ENCODE results near the gene CECR2.

Gene CECR2

DNA sequence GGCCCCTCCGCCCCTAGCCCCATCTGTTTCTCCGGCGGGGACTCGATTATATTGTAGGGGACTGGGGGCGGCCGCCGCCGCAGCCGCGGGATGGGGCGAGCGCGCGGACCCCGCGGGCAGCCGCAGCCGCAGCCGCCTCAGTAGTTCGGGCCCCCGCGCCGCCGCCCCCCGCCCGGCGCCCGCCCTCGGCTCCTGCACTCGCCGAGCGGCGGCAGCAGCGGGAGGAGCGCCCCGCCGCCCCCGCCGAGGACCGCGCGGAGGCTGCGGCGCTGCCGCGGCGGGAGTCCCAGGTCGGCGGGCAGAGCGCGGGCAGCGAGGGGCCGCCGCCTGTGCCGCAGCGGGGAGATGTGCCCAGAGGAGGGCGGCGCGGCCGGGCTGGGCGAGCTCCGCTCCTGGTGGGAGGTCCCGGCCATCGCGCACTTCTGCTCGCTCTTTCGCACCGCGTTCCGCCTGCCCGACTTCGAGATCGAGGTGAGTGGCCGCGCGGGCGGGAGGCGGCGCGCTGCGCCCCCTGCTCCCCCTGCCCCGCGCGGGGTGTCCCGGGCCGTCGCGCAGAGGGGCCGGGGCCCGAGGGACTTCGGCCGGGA, at the start of gene CECR2:
Gene CECR2, plus strand, starts transcription at position 22 of the 587 bp plus-strand sequence. Its CDS starts 324 bp downstream, at position 346.
- DNase-seq = peak; percentile 37

DNA sequence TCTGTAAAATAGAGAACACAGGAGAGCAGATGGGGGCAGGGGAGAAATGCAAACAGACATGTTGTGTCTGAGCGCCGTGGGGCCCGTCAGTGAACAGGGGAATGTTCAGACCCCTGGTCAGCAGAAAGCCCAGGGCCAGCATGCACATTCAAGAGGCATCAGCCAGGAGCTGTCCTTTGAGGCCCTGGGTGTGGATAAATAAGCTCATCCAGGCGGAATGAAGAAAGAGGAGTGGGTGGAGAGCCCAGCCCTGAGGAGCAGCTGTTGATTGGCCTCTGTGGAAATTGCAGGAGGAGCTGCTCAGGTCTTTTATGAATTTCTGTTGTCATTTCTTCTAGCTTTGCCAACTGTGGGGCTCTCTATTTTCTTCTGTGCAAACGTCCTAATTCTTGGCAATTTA, 49.7 kb upstream of the CECR2 start:
- DNase-seq = no peak

DNA sequence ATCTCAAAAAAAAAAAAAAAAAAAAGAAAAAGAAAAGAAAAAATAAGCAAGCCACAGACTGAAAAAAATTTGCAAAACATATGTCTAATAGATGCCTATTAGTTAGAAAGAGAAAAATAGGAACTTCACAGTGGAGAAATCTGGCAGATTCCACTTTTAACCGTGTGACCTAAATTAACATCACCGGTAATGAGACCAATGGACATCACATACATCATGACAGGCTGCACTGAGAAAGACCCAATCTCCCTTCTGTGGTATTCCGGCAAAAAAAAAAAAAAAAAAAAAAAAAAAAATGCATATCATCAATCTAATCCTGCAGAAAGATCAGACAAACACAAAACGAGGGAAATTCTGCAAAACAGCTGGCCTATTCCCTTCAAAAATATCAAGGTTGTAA, 46.7 kb upstream of the CECR2 start:
- DNase-seq = no peak

DNA sequence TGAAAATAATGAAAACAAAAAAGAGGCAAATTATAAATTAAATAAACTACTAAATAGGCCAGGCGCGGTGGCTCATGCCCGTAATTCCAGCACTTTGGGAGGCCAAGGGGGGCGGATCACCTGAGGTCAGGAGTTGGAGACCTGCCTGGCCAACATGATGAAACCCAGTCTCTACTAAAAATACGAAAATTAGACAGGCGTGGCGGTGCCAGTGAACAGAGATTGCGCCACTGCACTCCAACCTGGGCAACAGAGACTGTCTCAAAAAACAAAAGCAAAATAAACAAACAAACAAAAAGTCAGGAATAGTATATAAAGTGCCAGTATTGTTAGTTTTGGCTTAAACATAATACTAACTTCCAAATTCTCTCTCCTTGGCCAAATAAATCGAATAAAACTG, 37.6 kb upstream of the CECR2 start:
- DNase-seq = no peak

DNA sequence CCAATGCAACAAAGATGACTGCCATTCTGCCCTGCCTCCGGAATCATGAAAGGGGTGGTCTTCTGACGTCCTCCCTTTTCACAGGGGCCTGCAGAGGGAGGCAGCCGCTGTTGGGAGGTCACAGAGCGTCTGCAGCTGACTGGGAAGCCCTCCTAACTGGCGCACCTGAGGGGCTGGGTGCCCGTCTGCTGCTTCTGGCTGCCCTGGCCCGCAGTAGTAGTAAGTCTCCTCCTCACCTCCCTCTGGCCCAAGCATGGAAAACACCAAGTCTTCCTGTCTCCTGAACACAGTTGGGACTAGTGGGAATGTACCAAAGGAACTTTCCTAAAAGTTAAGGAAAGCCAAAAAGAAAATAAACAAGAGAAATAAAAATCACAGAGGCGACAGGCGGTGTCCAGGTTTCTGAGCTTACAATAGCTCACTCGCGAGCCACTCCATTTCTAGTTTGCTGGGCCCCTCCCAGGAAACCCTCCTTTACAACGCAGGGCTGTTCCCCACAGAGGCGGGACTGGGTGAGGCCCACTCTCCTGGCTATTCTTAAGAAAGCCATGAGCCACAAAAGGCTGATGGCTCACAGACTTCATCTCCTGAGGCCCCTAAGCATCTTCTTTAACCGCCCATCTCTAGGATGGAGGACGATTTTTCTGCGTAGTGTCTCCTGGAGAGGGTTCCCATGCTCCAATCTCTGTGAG, 37.0 kb upstream of the CECR2 start:
- no peak for DNase-seq

DNA sequence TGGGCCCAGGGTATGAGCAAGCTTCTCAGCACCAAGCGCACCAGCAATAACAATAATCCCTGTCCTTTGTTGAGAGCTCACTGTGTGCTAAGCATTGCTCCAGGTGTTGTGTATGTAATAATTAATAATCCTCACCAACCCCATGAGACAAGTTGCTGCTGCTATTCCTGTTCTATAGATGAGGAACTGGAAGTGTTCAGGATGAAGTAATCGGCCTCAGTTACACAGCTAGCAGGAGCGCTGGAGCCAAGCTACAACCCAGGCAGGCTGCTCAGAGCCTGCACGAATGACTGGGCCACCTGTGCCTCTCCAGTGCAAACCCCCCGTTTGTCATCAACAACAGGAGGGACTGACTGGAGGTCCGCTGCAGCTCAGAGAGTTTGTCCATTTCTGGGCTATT, 35.2 kb upstream of the CECR2 start:
- DNase-seq = no peak

DNA sequence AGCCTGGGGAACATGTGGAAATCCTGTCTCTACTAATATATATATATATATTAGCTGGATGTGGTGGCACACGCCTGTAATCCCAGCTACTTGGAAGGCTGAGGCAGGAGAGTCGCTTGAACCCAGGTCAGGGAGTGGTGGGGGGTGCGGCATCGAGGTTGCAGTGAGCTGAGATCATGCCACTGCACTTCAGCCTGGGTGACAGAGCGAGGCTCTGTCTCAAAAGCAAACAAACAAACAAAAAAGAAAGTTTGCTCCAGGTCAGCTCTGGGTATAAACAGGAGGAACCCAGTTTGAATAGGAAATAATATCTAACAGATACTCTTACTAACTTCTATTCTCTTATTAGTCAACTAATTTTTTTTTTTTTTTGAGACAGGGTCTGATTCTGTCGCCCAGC, 34.3 kb upstream of the CECR2 start:
- DNase-seq = no peak

DNA sequence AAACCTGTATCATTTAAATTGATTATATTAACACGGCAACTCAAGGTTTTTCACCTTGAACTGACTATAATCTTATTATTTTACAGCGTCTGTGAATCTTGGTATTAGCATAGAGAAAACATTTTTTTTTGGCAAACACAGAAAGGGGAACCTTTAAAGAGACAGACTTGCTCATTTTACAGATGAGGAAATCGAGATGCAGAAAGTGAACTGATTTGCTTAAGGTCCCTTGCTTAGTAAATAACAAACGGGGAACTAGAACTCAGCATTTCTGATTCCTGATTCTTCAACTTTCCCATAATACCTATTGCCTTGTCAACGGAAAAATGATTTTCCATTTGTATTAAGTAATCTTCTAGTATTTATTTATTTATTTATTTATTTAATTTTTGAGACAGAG, 33.2 kb upstream of the CECR2 start:
- no peak for DNase-seq

DNA sequence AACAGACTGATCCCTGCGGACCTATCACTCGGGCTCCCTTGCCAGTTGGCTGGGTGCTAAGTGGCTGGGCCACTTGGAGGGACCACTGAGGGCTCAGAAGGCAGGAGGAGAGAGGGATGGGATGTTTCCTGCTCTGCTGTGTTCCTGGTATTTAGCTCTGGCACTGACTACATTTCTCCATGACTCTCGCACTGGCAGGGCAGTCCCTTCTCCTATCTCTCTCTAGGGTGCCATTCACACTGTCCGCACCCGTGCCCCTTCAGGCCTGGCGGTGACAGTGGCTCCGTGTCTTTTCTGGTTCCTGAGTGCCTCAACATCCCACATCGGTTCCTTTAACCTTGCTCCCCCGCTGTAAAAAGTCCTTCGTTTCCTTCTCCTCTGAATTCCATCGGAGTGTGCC, 31.6 kb upstream of the CECR2 start:
- no peak for DNase-seq

DNA sequence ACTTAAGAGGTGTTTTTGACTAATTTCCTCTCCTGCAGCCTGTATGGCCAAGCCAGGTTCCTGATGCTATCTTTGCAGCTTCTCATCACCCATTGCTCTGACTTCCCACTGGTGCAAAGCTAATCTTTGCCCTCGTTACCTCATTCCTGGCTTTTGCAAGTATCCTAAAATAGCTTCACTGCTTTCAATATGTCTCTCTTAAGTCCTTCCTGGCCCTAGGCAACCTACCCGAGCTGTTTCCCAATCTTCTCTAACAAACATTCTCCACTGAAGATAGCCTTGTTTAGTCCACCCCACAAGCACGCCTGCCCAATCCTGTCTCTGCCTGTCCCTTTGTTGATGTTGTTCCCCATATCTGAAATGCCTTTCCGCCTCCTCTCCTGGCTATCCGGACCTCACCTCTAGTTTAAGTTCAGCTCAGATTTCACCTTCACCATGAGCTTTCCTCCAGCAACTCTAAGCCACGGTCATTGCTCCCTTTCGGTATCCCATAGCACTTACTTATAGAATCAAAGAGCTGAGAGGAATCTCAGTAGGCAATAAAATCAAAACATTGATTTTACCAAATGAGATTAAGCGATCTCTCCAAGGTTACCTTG, 30.1 kb upstream of the CECR2 start:
- no peak for DNase-seq

DNA sequence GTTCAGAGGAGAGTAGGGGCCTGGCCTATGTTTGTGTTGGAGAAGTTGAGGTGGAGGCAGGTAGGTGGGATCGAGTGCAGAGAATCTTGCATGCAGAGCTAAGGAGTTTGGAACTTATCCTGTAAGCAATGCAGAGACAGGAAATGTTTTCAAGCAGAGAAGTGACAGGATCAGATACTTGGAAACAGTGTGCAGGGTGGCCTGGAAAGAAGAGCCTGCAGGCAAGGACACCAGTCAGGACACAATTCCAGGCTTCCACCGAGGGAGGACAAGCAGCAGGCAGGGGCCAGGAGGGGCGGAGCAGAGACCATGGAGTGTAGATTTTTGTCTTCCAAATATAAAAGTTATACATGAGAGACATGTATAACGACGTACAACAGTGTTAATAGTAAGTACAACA, 26.9 kb upstream of the CECR2 start:
- no peak for DNase-seq

DNA sequence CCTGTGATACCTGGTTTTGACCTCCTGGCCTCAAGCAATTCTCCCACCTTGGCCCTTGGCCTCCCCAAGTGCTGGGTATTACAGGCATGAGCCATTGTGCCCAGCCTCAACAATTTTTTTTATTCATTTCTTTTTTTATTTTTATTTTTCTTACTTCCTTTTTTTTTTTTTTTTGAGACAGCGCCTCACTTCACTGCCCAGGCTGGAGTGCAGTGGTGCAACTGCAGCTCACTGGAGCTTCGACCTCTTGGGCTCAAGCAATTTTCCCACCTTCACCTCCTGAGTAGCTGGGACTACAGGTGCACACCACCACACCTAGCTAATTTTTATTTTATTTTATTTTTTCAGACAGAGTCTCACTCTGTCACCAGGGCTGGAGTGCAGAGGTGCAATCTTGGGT, 25.5 kb upstream of the CECR2 start:
- DNase-seq = no peak

DNA sequence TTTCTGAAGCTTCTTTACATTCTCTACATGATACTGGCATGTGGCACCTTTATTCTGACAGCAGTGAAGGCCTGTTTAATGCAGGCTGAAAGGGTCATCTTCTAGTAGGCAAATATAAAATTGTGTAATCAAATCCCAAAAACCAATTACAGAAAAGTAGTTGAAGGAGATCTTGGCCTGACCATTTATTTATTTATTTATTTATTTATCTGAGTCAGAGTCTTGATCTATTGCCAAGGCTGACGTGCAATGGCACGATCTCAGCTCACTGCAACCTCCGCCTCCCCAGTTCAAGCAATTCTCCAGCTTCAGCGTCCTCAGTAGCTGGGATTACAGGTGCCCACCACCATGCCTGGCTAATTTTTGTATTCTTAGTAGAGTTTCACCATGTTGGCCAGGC, 22.7 kb upstream of the CECR2 start:
- DNase-seq = no peak

DNA sequence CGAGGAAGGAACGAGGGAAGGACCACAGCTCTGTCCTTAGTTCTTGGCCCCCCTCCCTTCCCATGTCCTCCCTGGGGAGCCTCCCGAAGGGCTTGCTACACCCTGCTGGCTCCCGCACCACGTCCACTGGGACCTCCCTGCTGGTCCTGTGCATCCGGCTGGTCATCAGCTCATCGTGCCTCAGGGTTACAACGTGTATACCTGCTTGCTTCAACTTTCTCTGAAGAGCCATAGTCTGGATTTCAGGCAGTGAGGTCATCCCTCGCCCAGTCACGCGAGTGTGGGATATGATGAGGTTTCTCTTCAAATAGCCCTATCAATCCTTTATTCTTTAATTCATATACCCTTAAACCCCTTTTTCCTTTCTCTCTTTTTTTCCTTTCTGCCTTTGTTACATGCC, 21.5 kb upstream of the CECR2 start:
- DNase-seq = no peak

DNA sequence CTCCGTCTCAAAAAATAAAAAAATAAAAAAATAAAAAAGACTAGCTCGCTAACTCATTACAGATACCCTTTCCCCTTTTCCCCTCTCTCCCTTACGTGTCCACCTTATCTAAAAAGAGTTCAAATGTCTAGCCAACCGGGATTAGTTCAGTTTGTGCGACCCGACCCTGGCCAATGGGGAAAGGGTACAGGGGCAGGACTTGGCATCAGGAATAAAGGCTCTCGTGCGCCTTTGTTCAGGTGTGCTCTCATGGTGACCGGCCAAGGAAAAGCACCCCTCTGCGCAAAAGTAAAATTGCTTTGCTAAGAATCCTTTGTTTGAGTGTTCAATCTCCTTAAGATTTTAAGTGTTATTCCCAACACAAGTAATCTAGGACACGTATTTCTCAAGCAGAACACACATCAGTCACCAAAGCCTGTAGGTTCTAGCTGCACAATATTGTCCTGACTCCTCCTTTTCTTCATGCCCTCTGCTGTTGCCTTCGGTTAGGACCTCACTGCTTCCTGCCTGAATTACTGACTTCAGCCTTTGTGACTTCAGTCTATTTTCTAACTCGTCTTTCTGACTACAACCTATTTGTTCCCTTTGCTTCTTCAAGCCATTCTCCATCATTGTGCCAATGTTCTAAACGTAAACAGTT, 20.7 kb upstream of the CECR2 start:
- no peak for DNase-seq

DNA sequence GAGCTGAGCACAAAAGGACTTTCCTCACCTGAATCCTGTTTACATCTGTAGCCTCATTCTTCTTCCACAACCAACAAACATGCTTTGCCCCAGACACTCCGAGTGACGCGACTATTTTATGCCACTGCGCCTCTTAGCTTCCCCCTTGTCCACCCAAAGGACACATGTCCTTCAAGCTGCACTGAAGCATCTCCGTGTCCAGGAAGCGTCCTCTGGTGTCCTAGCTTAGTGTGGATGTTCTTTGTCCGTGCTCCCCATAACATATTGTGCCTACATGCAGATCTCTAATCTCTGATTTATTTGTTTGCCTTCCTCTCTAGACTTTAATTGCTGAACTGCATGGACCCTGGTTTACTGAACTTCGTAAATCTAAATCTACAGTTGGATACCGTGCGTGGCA, 20.1 kb upstream of the CECR2 start:
- DNase-seq = no peak

DNA sequence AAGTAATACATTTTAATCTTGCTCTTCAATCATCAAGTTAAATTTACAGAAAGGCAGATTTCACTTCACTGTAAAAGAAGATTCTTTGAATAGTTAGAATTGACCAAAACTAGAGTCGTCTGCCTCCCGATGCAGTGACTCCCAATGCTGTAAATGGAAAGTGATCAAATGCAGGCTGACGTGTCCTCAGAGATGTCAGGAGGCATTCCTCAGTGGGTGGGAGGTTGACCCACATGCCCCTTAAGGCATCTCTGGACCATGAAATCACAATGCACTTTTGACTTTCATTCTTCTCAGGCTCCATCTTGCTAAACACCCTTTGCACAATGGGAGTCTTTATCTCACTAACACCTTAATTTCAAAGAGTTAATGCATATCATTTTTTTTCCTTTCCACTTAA, 19.0 kb upstream of the CECR2 start:
- no peak for DNase-seq

DNA sequence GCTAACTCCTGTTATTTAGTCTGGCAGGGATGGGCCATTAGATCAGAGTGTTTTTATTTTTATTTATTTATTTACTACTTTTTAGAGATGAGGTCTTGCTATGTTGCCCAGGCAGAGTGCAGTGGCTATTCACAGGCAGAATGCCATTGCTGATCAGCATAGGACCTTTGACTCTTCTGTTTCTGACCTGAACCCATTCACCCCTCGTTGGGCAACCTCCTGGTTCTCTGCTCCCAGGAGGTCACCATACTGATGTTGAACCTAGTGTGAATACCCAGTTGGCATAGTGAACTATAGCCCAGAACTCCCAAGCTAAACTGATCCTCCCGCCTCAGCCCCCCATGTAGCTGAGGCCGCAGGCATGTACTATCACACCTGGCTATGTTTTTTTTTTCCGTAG, 16.5 kb upstream of the CECR2 start:
- no peak for DNase-seq

DNA sequence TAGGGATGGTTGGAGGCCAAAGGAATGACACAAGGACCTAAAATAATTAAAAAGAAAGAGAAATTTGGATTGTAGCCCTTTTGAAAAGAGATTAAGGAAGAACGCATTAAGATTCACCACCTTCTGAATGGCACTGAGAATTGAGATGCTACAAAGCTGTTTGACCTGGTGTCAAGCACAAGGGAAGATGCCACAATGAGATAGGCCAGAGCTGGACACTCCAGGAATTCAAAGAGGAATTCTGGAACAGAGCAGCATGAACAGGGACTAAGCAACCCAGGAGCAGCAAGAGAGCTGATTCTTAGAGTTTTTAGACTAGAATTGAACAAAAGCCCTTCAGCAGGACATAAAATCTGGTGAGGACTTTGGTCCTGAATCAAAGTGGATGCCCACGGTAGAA, 11.6 kb upstream of the CECR2 start:
- DNase-seq = no peak

DNA sequence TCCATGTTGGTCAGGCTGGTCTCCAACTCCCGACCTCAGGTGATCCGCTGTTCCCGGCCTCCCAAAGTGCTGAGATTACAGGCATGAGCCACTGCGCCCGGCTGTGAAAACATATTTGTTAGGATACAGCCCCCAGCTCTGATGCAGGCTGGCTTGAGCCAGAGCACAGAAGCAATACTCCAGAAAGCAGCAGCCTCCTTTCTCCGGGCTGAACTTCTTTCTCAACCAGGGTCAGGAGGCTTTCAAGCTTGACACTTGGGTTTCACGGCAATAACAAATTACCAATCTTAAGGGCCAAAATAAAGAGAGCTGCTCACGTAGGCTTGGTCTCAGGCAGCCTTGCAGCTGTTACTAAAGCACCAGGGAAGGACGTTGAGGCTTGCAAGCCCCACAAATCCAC, 10.8 kb upstream of the CECR2 start:
- no peak for DNase-seq

DNA sequence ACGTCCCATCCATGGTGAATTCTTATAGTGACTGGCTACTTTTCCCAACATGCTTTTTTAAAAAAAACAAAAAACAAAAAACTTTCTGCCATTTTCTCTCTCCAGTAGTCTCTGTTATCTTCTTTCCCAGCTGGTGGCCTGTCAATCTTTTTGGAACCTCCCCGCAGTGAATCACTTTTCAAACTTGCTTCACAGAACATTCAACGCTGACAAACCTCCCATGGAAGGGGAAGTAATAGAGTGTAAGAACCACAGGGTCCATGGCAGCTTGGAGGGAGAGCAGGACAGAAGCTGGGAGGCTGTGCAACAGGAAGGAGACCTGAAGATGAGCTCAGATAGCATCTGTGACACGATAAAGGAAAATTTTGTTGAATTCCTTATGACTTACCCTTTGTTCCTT, 9.8 kb upstream of the CECR2 start:
- DNase-seq = no peak

DNA sequence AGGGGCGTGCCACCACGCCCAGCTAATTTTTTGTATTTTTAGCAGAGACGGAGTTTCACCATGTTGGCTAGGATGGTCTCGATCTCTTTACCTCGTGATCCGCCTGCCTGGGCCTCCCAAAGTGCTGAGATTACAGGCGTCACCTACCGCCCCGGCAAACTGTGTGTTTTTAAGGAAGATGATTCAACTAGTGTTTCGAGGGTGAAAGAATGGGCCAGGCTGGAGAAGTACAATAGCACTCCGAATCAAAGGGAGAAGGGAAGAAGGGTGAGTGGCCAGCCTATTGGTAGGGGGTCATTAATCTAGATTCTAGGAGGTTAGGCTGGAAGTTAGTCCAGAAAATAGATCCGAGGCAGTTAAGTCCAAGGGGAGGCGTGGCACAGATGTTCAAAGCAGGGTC, 2.9 kb upstream of the CECR2 start:
- no peak for DNase-seq

DNA sequence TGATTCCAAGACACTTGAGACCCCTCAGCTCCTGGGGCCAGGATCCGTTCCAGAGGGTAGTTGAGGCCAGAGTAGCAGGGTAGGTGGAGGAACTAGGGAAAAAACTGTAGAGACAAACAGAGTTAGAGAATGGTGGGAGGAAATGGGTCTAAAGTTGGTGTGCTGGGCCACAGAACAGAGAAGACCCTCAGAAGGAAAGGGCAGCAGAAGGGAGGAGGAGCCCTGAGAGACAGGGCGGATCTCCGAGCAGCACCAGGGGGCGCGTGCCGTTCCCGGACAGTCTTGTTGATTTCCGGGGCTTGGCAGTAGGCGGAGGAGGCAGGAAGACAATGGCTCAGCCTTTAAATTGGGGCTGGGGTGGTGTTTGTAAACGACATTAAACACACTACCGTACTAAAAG, 2.4 kb upstream of the CECR2 start:
- DNase-seq = peak; percentile 57

DNA sequence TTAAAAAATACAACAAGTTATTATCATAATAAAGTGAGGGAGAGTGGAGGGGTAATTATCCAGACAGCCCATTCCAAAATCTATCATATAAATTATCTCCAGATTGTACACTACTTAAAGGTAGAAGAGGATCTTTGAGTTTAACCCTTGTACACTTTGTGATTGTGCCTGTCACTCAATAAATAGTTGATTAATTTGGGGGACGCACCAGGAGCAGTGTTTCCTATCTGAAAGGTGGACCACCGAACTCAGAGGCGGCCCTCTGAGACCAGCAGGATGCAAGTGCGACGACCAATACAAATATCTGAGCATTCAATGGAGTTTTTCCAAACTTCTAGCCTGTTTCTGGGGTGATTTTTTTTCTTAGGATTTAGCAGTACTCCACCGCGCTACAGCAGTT, 1.1 kb upstream of the CECR2 start:
- DNase-seq = no peak
